ENCODE data around the gene MEF2B.
"Not testable (repeated sequence)": the region's sequence is repeated elsewhere in the genome, so short reads cannot be mapped to it uniquely, and the experiment has no call there.

The MEF2B gene

GRCh38 chr19:19192910-19193423, 22.9 kb upstream of the MEF2B start:
- DNase-seq (ENCODE audit: low read depth in 2 of 2): no peak

- peak; percentile 96 to 99 for DNase-seq (ENCODE audit: low read depth in 2 of 2)
Observed at GRCh38 chr19:19192078-19192882, 22.2 kb upstream of the MEF2B start, which contains the start of the genes BORCS8 and RFXANK. BORCS8 (minus strand) TSS chr19:19192152; CDS start chr19:19192117, 35 bp downstream. RFXANK (plus strand) TSS chr19:19192258; CDS start chr19:19193947, 1,689 bp downstream.

- no peak for DNase-seq (ENCODE audit: low read depth in 2 of 2)
Observed at GRCh38 chr19:19191768-19192077, 21.7 kb upstream of the MEF2B start.

GRCh38 chr19:19186742-19187141, 16.7 kb upstream of the MEF2B start:
- no peak for DNase-seq (ENCODE audit: low read depth in 2 of 2)

- DNase-seq (ENCODE audit: low read depth in 2 of 2): peak; percentile 36 to 57
Observed at GRCh38 chr19:19185853-19186740, 16.0 kb upstream of the MEF2B start.

GRCh38 chr19:19181488-19181998, 11.5 kb upstream of the MEF2B start:
- DNase-seq (ENCODE audit: low read depth in 2 of 2): no peak

- no peak for DNase-seq (ENCODE audit: low read depth in 2 of 2)
Observed at GRCh38 chr19:19179548-19180441, 9.7 kb upstream of the MEF2B start.

- no peak for DNase-seq (ENCODE audit: low read depth in 2 of 2)
Observed at GRCh38 chr19:19176950-19177349, 6.9 kb upstream of the MEF2B start.

GRCh38 chr19:19173243-19173642, 3.2 kb upstream of the MEF2B start:
- DNase-seq (ENCODE audit: low read depth in 2 of 2): not testable (repeated sequence)

GRCh38 chr19:19171821-19172532, 1.9 kb upstream of the MEF2B start:
- DNase-seq (ENCODE audit: low read depth in 2 of 2): no peak

GRCh38 chr19:19170873-19171672, 1.0 kb upstream of the MEF2B start:
- no peak for DNase-seq (ENCODE audit: low read depth in 2 of 2)

- no peak for DNase-seq (ENCODE audit: low read depth in 2 of 2)
Observed at GRCh38 chr19:19169236-19170052, 619 bp downstream of the MEF2B start.

GRCh38 chr19:19167612-19168011, 2.5 kb downstream of the MEF2B start:
- DNase-seq (ENCODE audit: low read depth in 2 of 2): no peak

GRCh38 chr19:19165396-19165795, 4.7 kb downstream of the MEF2B start:
- DNase-seq (ENCODE audit: low read depth in 2 of 2): no peak

GRCh38 chr19:19162495-19162894, 7.6 kb downstream of the MEF2B start:
- DNase-seq (ENCODE audit: low read depth in 2 of 2): no peak

GRCh38 chr19:19160461-19161035, 9.5 kb downstream of the MEF2B start:
- DNase-seq (ENCODE audit: low read depth in 2 of 2): no peak

GRCh38 chr19:19159534-19159933, 10.5 kb downstream of the MEF2B start:
- no peak for DNase-seq (ENCODE audit: low read depth in 2 of 2)

GRCh38 chr19:19157808-19158207, 12.3 kb downstream of the MEF2B start:
- DNase-seq (ENCODE audit: low read depth in 2 of 2): no peak

All from activated CD8-positive, alpha-beta memory T cell treated with anti-CD3 and anti-CD28 coated beads for 4 hours (primary cell).